Parathyroid adenoma (tissue), 2 donors: ENCODE results near the gene GPR26.

Source experiments
- H2AFZ ChIP-seq: fragments of 300-600 bp; sonication (generic); one replicate; pipeline ENCODE4 v1.7.0; 2017; ENCODE audit warnings: antibody characterized with exemption, mild to moderate bottlenecking
- H3K27ac ChIP-seq: fragments of 300-600 bp; sonication (generic); one replicate; pipeline ENCODE4 v1.7.0; 2017
- H3K27me3 ChIP-seq: fragments of 300-600 bp; sonication (generic); one replicate; pipeline ENCODE4 v1.7.0; 2017; ENCODE audit warnings: low read length; ENCODE audit not compliant: control insufficient read depth, insufficient read depth
- H3K36me3 ChIP-seq: fragments of 300-600 bp; sonication (generic); one replicate; pipeline ENCODE4 v1.7.0; 2017; ENCODE audit warnings: low read length; ENCODE audit not compliant: control insufficient read depth, insufficient read depth
- H3K4me1 ChIP-seq: fragments of 300-600 bp; sonication (generic); one replicate; pipeline ENCODE4 v1.7.0; 2017; ENCODE audit warnings: control low read depth
- H3K4me2 ChIP-seq: fragments of 300-600 bp; sonication (generic); one replicate; pipeline ENCODE4 v1.7.0; 2017; ENCODE audit warnings: low read length
- H3K4me3 ChIP-seq: fragments of 300-600 bp; sonication (generic); one replicate; pipeline ENCODE4 v1.7.0; 2017; ENCODE audit warnings: low read depth, low read length
- H3K79me2 ChIP-seq: fragments of 300-600 bp; sonication (generic); one replicate; pipeline ENCODE4 v1.7.0; 2017; ENCODE audit warnings: control low read depth
- H3K9ac ChIP-seq: fragments of 300-600 bp; sonication (generic); one replicate; pipeline ENCODE4 v1.7.0; 2017; ENCODE audit warnings: mild to moderate bottlenecking
- H3K9me3 ChIP-seq: fragments of 300-600 bp; sonication (generic); one replicate; pipeline ENCODE4 v1.7.0; 2017; ENCODE audit warnings: low read length; ENCODE audit not compliant: control insufficient read depth
- CTCF ChIP-seq: fragments of 300-600 bp; sonication (generic); IDR thresholded peaks from one replicate; pipeline ENCODE4 v1.7.0; 2017; ENCODE audit warnings: antibody characterized with exemption, mild to moderate bottlenecking
- donor health status: primary hyperparathyroidism.

The GPR26 gene

GRCh38 chr10:123704076-123704475 lies 37.9 kb downstream of the GPR26 start:
- no peaks in the 10 kb centered on the region for H3K4me1 ChIP-seq
- no peaks in the 10 kb centered on the region for H3K27me3 ChIP-seq
- no peaks in the 10 kb centered on the region for H3K79me2 ChIP-seq
- no peak overlapping the region for H3K4me2 ChIP-seq
- no peak overlapping the region for H3K9ac ChIP-seq
- no peak for TF ChIP-seq CTCF
- no peaks in the 10 kb centered on the region for H3K9me3 ChIP-seq
- no peak overlapping the region for H3K4me3 ChIP-seq
- H3K36me3 ChIP-seq: no peaks in the 10 kb centered on the region
- no peak overlapping the region for H2AFZ ChIP-seq
- no peak overlapping the region for H3K27ac ChIP-seq

GRCh38 chr10:123704812-123705211 lies 38.7 kb downstream of the GPR26 start:
- H3K4me1 ChIP-seq: no peaks in the 10 kb centered on the region
- H3K27ac ChIP-seq: no peak overlapping the region
- no peak overlapping the region for H3K4me2 ChIP-seq
- H3K9ac ChIP-seq: no peak overlapping the region
- no peaks in the 10 kb centered on the region for H3K9me3 ChIP-seq
- no peak for TF ChIP-seq CTCF
- H3K79me2 ChIP-seq: no peaks in the 10 kb centered on the region
- H2AFZ ChIP-seq: no peak overlapping the region
- H3K36me3 ChIP-seq: no peaks in the 10 kb centered on the region
- H3K27me3 ChIP-seq: no peaks in the 10 kb centered on the region
- H3K4me3 ChIP-seq: no peak overlapping the region

- Histone ChIP-seq H3K27me3 (no peaks in the 10 kb centered on the region), H3K36me3 (no peaks in the 10 kb centered on the region), H3K4me3 (no peak overlapping the region), H3K4me2 (no peak overlapping the region), H3K27ac (no peak overlapping the region), H3K4me1 (no peaks in the 10 kb centered on the region), H3K79me2 (no peaks in the 10 kb centered on the region), H3K9me3 (no peaks in the 10 kb centered on the region), H3K9ac (no peak overlapping the region), H2AFZ (no peak overlapping the region)
- no peak for TF ChIP-seq CTCF
Observed at GRCh38 chr10:123706236-123706635, 40.1 kb downstream of the GPR26 start.

GRCh38 chr10:123715546-123715945 lies 49.4 kb downstream of the GPR26 start:
- no peaks in the 10 kb centered on the region for H3K9me3 ChIP-seq
- no peak overlapping the region for H2AFZ ChIP-seq
- no peak overlapping the region for H3K4me3 ChIP-seq
- H3K79me2 ChIP-seq: no peaks in the 10 kb centered on the region
- H3K27me3 ChIP-seq: no peaks in the 10 kb centered on the region
- no peaks in the 10 kb centered on the region for H3K36me3 ChIP-seq
- no peak for TF ChIP-seq CTCF
- H3K4me2 ChIP-seq: no peak overlapping the region
- no peak overlapping the region for H3K9ac ChIP-seq
- no peaks in the 10 kb centered on the region for H3K4me1 ChIP-seq
- no peak overlapping the region for H3K27ac ChIP-seq

GRCh38 chr10:123717336-123717735 lies 51.2 kb downstream of the GPR26 start:
- no peaks in the 10 kb centered on the region for H3K79me2 ChIP-seq
- no peak for TF ChIP-seq CTCF
- no peak overlapping the region for H3K9ac ChIP-seq
- H3K9me3 ChIP-seq: no peaks in the 10 kb centered on the region
- no peaks in the 10 kb centered on the region for H3K27me3 ChIP-seq
- no peak overlapping the region for H3K27ac ChIP-seq
- H3K4me1 ChIP-seq: no peaks in the 10 kb centered on the region
- no peak overlapping the region for H2AFZ ChIP-seq
- H3K4me3 ChIP-seq: no peak overlapping the region
- no peaks in the 10 kb centered on the region for H3K36me3 ChIP-seq
- no peak overlapping the region for H3K4me2 ChIP-seq
